NCI-H1048 (cell line): Measurements from ENCODE around the gene CROCC2.

Experiments
- DNase-seq: peaks from one replicate; lab custom pipeline; 2025; lab: John Stamatoyannopoulos, UW

The CROCC2 gene

DNA sequence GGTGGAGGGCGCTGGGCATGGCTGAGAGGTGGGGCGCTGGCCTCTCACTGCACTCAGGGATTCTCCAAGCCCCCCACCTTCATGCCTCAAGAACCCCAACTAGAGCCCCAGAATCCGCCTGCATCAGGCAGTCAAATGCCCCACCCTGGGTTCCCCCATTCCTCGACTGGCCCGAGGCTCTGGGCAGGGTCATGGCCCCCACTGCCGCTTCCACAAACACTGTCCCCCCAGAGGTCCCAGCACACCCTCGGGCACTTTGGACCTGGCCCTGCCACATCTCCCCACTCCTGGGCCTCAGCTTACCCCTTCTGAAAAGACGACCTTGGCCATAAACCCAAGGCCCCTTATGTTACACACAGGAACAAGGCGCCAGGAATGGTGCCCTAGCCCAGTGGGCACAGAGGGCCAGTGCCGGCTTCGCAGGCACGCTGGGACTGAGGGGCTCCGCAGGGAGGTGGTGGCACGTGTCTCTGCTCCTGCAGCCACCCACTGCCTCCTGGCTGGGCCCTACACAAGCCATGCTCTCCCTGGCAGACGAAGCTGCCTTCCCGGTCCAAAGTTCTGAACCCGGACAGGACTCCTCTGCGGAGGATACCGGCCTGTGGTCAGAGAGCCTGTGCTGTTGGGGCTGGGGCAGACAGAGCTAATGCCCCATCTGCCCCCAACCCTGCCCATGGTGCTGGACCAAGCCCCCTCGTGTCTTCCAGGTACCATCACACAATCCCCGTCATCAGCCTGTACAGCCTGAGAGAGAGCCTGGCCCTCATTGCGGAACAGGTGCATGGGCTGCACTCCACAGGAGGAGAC, 30.7 kb upstream of the CROCC2 start:
- no peak for DNase-seq

DNA sequence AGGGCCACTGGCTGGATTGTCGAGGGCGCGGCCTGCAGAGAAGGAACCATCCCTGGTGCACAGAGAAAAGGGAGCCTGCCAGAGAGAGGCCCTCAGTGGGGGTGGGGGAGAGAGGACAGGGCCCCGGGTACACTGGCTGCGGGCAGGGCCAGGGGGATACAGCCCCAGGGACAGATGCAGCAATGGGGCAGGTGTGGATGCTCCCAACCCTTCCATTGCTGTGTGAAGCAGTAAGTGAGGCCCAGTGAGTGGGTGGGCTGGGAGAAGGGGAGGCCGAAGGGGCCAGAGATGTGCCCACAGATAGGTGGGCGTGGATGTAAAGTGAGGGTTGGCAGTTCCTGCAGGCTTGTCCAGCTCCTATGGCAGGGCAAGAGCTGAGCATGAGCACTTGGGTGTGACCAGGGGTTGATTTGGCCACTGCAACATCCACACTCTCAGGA, 30.1 kb upstream of the CROCC2 start:
- DNase-seq, result no peak

DNA sequence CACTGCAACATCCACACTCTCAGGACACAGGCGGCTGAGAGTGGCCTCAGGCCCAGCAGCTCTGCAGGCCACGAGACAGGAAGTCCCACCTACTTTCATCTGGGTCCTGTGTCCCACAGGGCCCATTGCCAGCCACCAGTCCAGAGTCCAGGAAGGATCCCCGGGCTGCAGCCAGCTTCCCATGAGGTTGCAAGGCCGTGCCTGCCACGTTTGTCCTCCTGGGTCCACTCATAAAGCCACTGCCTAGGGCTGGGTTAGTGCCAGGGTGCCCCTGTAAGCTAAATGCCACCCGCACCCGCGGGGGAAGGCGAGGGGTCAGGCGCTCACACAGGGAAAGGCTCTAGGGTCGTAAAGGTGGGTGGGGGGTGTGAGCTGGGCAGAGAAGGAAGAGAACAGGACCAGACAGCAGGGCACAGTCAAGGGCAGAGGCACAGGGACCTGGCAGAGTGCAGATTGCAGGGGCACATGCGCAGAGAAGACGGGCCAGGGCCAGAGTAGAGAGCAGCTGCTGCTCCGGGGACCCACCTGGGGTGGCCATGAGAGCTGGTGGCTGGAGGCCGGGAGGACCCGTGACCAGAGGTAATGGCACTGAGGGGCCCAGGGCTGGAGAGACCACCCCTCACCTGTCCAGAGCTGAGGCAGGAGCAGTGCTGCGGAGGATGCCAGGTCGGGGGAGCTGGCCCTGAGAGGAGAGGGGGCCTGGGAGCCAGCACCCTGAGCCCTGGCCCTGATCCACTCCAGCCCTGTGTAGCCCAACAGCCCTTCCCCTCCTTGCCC, 29.5 kb upstream of the CROCC2 start:
- no peak for DNase-seq

DNA sequence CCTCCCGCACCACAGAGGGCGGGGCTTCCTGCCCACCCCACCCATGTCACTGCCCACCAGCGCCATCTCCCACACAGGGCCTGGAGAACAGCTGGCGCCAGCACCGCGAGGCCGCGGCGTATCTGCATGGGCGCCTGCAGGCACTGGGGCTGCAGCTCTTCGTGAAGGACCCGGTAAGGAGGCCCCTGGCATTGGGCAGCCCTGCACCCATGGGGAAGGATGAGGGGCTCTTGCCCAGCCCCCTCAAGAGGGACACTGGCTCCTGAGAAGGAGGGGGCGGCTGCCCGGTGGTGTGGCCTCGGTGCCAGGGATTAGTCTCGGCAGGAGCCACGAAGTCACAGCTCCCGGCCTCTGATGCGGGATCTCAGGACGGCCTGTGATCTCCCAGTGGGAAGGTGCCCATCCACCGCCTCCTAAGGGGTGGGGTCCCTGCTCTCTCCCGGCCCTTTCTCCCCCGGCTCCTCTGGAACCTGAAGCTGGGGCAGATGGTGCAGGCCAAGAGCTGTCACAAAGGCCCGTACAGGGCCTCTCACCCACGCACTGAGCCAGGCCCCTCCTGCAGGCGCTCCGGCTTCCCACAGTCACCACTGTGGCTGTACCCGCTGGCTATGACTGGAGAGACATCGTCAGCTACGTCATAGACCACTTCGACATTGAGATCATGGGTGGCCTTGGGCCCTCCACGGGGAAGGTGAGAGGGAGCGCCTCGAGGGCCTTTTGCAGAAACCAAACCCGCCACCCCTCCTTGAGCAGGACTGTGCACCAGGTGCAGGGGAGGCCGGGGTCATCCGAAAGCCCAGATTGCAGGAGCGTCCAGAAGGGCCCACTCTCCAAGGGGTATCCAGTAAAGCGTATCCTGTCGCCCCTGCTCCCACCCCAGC, 28.4 kb upstream of the CROCC2 start:
- no peak for DNase-seq

DNA sequence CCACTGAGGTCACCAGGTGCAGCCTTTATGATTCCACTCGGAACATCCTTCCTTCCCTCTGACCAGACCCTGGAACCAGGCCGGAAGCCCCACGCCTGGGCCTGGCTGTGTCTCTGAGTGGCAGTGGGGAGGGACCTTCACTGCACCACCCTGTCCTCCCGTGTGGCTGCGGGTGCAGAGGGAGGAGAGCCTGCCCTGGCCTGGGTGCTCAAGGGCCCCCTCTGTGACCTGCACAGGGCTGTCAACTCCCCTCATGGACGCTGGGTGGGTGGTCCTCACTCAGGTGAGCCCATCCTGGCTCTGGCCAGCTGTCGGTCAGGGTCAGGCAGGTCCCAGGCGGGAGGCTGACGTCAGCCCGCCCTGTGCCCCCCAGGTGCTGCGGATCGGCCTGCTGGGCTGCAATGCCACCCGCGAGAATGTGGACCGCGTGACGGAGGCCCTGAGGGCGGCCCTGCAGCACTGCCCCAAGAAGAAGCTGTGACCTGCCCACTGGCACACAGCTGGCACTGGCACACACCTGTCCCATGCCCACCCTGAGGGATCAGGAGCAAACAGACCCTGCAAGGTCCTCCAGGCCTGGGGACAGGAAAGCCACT, 27.7 kb upstream of the CROCC2 start:
- no peak for DNase-seq

DNA sequence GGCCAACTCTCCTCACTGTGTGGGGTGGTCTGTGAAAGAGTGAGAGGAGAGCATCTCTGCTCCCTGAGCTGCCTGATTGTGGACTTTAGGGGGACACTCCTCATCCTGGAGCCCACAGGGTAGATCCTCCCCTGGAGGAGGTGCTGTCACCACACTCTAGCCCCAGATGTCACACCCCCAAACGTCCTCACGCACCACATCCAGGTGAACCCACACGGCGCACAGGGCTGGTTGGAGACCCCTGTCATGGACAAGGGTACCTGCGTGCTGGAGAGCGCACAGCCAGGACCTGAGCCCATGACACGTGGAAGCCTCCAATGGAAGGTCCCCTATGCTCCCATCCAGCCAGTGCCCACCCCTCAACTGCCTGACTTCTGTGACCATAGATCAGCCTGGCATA, 27.0 kb upstream of the CROCC2 start:
- DNase-seq, result no peak

DNA sequence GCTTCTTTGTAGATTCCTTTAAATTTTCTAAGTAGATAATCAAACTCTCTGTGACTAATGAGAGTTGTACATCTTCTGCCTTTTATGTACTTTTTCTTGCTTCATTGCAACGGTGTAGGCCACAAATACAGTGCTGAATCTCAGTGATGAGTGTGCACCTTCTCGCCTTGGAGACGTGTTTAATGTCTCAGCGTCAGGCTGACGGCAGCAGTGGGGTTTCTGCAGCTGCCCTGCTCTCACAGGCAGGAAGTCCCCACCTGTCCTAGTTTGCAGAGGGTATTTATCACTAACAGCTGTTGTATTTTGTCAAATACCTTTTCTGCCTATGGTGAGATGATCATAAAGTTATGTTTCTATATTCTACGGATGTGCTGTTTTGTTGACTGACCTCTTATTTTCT, 24.2 kb upstream of the CROCC2 start:
- DNase-seq, result no peak

DNA sequence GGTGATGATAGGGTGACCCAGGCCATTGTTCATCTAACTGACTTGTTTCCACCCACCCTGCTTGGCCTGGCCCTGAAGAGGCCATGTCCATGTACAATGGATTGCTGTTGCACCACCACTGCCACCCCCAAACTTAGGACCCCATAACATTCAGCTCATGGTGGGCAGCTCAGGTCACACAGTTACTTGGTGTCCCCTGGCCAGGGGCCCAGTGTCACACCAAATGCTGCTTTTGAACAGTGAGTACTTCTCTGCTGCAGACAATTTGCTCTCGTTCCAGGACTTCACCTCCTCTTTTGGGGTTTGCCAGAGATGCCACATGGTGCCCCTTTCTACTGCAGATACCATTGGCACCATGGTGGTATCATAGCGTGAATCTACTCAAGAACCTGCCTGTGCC, 21.9 kb upstream of the CROCC2 start:
- no peak for DNase-seq

DNA sequence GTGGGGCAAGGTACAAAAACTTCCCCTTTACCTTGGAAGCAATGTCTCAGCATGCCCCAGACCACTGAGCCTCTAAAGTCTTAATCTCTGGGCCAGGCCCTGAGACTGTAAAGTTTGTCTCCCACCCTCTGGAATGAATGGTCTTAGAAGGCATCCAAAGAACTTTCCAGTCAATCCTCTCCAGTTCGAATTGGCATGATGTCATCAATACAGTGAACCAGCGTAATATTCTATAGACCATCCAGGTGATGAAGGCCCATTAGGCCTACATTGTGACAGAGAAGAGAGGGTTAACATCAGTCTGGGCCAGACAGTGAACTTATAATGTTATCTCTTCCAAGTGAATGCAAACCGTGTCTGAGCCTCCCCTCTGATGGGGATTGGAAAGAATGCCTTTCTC, 21.4 kb upstream of the CROCC2 start:
- no peak for DNase-seq

DNA sequence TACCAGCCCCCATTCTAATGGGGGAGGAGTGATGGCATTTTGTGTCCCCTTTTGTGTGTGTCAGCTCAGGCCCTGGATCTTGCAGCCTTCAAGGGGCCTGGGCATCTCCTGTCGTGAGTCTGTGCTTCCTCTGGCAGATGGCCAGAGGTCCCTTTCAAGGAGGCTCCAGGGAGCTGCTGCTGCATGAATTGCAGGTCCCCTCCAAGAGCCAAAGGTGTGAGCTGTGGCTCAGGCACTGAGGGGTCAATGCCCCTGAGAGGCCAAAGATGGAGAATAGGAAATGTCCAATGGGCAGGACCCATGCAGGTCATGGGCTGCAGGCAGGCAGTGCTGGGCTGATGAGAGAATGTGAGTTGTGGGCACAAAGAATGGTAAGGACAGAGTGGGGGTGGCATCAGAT, 20.6 kb upstream of the CROCC2 start:
- no peak for DNase-seq

DNA sequence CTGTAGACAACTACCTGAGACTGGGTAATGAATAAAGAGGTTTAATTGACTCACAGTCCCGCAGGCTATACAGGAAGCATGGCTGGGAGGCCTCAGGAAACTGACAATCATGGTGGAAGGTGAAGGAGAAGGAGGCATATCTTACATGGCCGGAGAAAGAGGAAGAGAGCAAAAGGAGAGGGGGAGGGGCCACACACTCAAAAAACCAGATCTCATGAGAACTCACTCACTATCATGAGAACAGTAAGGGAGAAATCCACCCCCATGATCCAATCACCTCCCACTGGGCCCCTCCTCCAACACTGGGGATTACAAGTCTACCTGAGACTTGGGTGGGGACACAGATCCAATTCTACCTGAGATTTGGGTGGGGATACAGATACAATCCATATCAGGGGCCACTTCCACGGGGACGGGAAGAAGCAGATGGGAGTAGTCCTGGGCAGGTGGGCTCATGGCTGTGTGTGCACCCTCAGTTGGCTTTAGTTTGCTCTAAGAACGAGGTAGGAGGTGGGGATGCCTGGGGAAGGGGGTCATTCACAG, 20.0 kb upstream of the CROCC2 start:
- DNase-seq, result no peak

DNA sequence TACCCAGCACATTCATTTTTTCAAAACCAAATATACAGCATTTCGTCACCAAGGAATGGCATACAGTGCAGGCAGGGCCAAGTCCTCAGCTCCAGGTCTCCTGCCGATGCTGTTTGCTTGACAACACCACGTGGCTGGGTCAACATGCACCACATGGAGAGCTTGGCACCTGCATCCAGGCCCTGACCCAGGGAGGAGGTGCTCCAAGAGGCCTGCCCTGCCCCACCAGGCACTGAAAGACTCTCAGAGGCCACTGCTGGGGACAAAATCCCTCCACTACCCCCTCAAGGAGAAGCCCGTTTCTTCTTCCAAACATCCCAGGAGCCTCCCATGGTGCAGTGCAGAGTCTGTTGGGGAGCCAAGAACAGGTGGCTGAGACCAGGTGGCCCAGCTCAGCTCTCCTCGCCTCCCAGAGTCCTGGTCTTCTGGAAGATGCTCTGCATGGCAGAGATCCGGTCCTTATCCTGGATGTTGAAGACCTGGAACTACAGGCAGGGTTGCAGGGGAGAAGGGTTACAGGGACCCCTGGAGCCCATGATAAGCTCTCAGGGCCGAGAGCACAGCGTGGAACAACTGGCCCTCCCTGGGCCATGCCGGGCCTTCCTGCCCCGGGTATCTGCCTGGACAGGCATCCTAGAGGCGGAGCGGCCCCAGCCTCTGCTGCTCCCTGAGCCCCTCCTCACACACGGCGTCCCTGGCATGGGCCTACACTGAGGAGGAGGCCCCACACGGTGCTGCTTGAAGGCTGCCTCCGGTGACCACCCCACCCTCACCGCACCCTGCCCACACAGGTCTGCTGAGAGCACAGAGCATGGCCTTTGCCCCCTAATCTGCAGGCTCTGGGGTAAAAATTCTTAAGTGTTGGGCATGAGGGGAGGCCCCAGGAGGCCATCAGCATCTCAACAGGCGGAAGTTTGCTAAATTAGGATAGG, 19.2 kb upstream of the CROCC2 start:
- no peak for DNase-seq

DNA sequence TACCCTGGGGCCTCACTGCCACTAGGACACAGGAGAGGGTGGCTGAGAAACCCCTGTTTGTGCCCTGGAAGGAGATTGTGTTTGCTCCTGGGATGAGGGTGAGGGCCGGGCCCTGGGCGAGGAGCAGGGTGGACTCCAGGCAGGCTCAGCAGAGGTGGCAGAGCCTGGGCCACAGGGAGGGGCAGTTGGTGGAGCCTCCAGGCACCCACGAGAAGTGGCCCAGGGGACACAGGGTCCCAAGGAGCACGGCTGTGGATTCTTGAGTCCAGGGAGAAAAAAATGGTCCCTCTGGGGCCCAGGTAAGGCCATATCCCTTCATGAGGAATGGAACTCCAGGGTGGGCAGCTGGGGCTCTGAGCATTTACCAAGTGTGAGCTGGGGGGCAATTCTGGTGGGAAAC, 18.5 kb upstream of the CROCC2 start:
- no peak for DNase-seq

DNA sequence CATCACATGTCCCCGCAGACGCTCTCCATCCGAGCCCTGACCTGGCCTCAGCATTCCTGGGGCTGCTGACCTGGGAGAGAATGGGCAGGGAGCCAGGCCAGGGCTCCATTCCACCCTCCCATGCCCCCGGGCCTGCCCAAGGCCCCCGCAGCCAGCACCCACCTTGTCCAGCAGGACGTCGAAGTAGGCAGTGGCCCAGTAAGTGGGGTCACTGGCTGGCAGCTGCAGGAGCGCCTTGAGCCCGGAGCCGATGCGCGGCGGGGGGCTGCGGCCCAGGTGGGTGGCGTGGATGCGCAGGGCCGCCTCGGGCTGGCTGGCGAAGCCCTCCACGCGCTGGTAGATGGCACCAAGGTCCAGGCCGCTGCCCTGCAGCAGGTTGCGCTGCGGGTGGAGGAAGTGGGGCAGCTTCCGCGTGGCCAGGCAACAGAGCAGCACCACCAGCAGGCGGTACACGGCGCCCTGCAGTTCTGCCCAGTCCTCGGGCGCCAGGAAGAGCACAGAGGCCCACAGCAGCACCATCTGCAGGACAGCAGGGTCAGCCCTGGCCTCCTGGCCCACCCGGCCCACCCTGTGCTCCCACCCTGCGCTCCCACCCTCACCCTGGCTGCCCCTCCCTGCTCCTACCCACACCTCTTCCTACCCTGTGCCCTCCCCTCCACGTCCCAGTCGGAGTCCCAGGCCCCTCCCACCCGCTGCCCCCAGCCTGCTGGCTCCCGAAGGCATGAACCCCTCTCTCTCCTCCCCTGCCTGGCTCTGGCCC, 17.8 kb upstream of the CROCC2 start:
- no peak for DNase-seq

DNA sequence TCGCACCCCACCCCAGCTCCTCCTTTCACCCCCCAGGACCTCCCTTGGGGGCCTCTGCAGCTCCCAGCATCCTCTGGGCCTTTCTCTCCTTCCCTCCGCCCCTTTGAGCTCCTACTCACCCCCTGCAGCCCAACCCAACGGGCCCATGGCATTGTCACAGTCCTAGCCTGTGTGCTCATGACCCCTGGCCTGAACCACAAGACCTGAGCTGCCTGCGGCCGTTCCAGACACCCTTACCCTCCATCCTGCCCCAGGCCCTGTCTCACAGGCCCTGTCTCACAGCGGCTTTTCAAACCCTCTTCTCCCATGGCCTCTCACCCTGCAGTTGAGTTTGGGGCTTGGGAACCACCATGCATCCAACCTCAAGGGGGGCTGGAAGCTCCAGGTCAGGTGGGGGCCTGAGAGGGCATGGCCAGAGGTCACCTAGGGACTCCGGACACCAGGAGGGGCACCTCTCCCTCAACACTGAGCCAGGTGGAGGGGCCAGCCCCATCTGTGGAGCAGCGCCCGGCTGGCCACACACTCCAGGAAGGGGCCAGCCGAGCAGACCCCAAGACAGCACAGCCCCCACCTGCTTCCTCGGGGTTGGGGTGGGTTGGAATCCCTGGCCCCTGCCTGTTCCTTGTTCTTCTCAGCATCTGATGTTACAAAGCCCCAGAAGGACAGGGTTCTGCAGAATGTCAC, 17.1 kb upstream of the CROCC2 start:
- no peak for DNase-seq

DNA sequence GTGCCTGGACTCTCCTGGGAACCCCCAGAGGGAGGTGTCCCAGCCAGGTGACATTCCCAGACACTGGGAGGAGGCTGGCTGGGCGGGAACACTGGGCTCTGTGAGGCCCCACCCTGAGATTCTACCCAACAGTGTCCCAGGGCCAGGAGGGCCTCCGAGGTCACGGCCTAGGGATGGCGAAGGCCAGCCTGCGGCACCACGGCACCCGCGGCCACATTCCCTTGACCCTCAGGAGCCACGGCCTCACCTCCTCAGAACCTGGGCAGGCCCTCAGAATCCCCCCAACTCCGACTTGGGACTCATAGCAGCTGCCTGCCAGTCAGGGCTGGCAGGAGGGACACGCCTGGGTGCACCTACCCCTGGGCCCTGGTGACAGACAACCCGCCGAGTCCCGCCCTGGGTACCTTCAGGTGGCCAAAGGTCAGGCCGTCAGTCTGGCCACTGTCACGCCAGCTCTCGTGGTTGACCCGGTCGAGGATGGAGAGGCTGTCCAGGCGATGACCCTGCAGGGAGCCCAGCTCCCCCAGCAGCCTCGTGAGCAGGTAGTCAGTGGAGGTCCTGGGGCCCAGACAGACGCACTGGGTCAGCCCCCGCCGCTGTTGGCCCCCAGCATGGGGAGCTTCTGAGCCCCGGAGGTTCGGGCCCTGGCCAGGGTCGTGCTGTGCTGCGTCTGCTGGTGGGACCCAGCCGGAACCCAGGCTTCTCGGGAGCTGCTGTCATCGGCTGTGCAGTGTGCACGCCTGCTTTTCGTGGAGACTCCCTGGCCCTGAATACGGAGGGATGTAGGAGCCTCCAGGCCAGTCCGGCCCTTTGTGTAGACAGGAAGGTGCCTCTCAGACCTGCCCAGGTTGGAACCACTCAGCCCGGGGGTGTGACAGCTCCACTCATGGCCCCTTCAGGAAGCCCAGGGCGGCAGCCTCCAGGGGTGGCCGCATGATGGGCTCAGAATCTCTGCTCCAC, 16.3 kb upstream of the CROCC2 start:
- no peak for DNase-seq

DNA sequence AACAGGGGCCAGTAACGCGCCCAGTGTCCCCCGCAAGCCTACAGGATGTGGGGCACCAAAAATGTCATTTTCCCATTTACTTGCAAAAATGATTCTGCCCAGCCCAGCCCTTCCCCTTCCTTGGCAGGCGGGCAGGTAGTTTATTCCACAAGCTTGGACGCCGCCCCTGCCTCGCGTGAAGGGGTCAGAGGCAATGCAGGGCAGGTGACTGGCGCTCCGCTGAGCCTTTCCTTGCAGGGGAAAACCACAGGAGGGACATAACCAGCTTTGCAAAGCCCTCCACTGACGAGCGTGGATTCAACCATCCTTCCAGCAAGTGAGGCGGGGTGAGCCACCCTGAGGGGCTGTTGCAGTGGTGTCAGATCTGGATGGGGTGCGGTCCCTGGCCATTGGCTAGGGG, 15.4 kb upstream of the CROCC2 start:
- DNase-seq, result no peak
